Adrenal gland (tissue), 12 donors: ENCODE measurements around the gene NR2F1. TPM values are rescaled to one million over a fixed set of nuclear protein-coding genes. Genes with fewer than 3 reads are reported as not detected.
A peak's percentile ranks its signal among the peaks of the same experiment; 100 is the strongest.

Experiments
- DNase-seq, 7 donors: peaks; one replicate each; pipeline ENCODE4 v3.0.0-alpha.2; 2019 to 2020
- H3K27ac ChIP-seq, 5 donors: fragments of 200-600 bp; sonication (generic) in 4 of 5; 1 replicate in 3 of 5; 2 replicates in 2 of 5; pipeline versions ENCODE4 v1.5.1 to v1.8.0; 2016 to 2020; ENCODE audit warnings: mild to moderate bottlenecking in 1 of 5
- H3K27me3 ChIP-seq: fragments of 200-600 bp; 2 replicates; pipeline ENCODE4 v1.8.0; 2021
- H3K36me3 ChIP-seq, 2 donors: fragments of 200-600 bp; replicated peaks in 1 of 2; 1 replicate in 1 of 2; 2 replicates in 1 of 2; pipeline versions ENCODE4 v1.5.1 to v1.8.0; 2018 to 2022
- H3K4me1 ChIP-seq, 2 donors: fragments of 200-600 bp; replicated peaks in 1 of 2; 1 replicate in 1 of 2; 2 replicates in 1 of 2; pipeline versions ENCODE4 v1.5.1 to v1.8.0; 2018 to 2021
- H3K4me3 ChIP-seq, 4 donors: fragments of 200-600 bp; sonication (generic) in 3 of 4; one replicate each; pipeline ENCODE4 v1.5.1; 2016 to 2018
- H3K9me3 ChIP-seq, 3 donors: fragments of 200-600 bp; sonication (generic) in 1 of 3; replicated peaks in 1 of 3; 1 replicate in 2 of 3; 2 replicates in 1 of 3; pipeline versions ENCODE4 v1.5.1 to v1.8.0; 2016 to 2021
- CTCF ChIP-seq, 6 experiments: fragments of 450-650 bp in 4 of 6; fragments of 200-600 bp in 2 of 6; sonication (generic) in 1 of 6; IDR thresholded peaks; 1 replicate in 5 of 6; 2 replicates in 1 of 6; pipeline versions ENCODE4 v1.5.1 to v1.8.0; 2016 to 2021; ENCODE audit warnings: antibody characterized with exemption in 6 of 6, mild to moderate bottlenecking in 2 of 6, moderate library complexity in 1 of 6
- POLR2A ChIP-seq, 2 donors: fragments of 450-650 bp; IDR thresholded peaks; one replicate each; pipeline ENCODE4 v1.6.1; 2017; ENCODE audit warnings: antibody characterized with exemption in 2 of 2, mild to moderate bottlenecking in 2 of 2, moderate library complexity in 1 of 2
- WGBS, 4 donors: extraction: QIAGEN DNeasy Blood & Tissue Kit in 2 of 4; methylation state at CpG; one replicate each; pipeline versions ENCODE4 v1.1.5 to v1.1.7; 2013 to 2017; 5-methylcytosine and 5-hydroxymethylcytosine counted together
- intact Hi-C, 2 donors: fragments of 100-400 bp; cut with DNase I; formaldehyde crosslinking; loops; one replicate each; pipeline versions ENCODE4 v1.14.1 to v1.15.0; 2022 to 2023
- polyA plus RNA-seq, 3 donors: library from polyadenylated mRNA; stranded (reverse); fragments of 200-250 nt in 2 of 3; fragments of 350-450 nt in 1 of 3; fragmentation: Illumina TruSeq in 1 of 3; extraction: RNeasy Lipid Tissue Mini Kit (QIAGEN cat#74804) in 1 of 3; gene quantifications; one replicate each; pipeline ENCODE4 v1.2.3, GENCODE V29; 2013 to 2014
- total RNA-seq, 9 donors: library from RNA; depleted of rRNA in 4 of 9; stranded (reverse); fragments of >200 nt in 4 of 9; fragments of 120-200 nt in 1 of 9; fragmentation: NEBNext Ultra II Directional in 1 of 9; extraction: Animal tissue kit (Norgen Biotek cat#: 25700) in 1 of 9; gene quantifications; one replicate each; pipeline versions ENCODE4 v1.1.0 to v1.2.4, GENCODE V29; 2013 to 2023
- donor health status: healthy with polysubstance abuse.
- donor health status: Bipolar disorder and iron deficiency.
- donor health status: DM: yes; HTN: yes; CAD: no.
- donor health status: DM: no; HTN: no; CAD: no.
- donor health status: DM: no; HTN: no; CAD: no.
- donor health status: DM: yes; HTN: yes; CAD: no.

Gene NR2F1
- total and polyA plus RNA-seq, 12 donors, result 22.4 to 195 (median 68.2) TPM

GRCh38 chr5:93583768-93584595 lies 960 bp downstream of the NR2F1 start:
- WGBS, 4 donors, result 0 to 3% (median 1%) methylated on average over 21 to 110 of the region's 110 CpGs
- H3K4me1 ChIP-seq, result peaks cover 0 to 21% of the 10 kb centered on the region in 2 donors
- no peaks in the 10 kb centered on the region for H3K36me3 ChIP-seq
- H3K27ac ChIP-seq, result peak overlapping the region; percentile 17 to 93 (median 71)
- H3K27me3 ChIP-seq, result no peaks in the 10 kb centered on the region
- H3K4me3 ChIP-seq, result peak overlapping the region in 2 of 4 donors; percentile 55 to 81
- DNase-seq, result peak; percentile 56 to 68 (median 66)
- no peaks in the 10 kb centered on the region for H3K9me3 ChIP-seq
- intact Hi-C loops, result loop anchor here in 1 of 2 donors (10.0 kb wide), 1 partner anchor 211 kb away; no protein-coding TSS in a partner anchor
- TF ChIP-seq POLR2A (IDR thresholded peaks at IDR 0.05) (peak; percentile 25 to 69), CTCF (IDR thresholded peaks at IDR 0.05) (no peak)

GRCh38 chr5:93584596-93585040 lies 1.6 kb downstream of the NR2F1 start:
- WGBS, 4 donors, result 1 to 3% (median 1%) methylated on average over 14 to 38 of the region's 48 CpGs
- DNase-seq, result peak in 1 of 7 donors; percentile 18
- peak overlapping the region in 2 of 4 donors; percentile 55 to 81 for H3K4me3 ChIP-seq
- H3K27ac ChIP-seq, result peak overlapping the region in 4 of 5 donors; percentile 66 to 93 (median 78)
- TF ChIP-seq CTCF (IDR thresholded peaks at IDR 0.05), result no peak
- TF ChIP-seq POLR2A (IDR thresholded peaks at IDR 0.05), result no peak
- intact Hi-C loops, result loop anchor here in 1 of 2 donors (10.0 kb wide), 1 partner anchor 210 kb away; no protein-coding TSS in a partner anchor
- no peaks in the 10 kb centered on the region for H3K36me3 ChIP-seq
- no peaks in the 10 kb centered on the region for H3K9me3 ChIP-seq
- peaks cover 0 to 16% of the 10 kb centered on the region in 2 donors for H3K4me1 ChIP-seq
- no peaks in the 10 kb centered on the region for H3K27me3 ChIP-seq

GRCh38 chr5:93585041-93585766 lies 2.2 kb downstream of the NR2F1 start:
- TF ChIP-seq CTCF (IDR thresholded peaks at IDR 0.05), result no peak
- no peak for TF ChIP-seq POLR2A (IDR thresholded peaks at IDR 0.05)
- H3K27ac ChIP-seq, result peak overlapping the region in 4 of 5 donors; percentile 68 to 93 (median 78)
- 0 to 2% (median 1%) methylated on average over 26 to 70 of the region's 70 CpGs for WGBS, 4 donors
- peak overlapping the region in 2 of 4 donors; percentile 81 for H3K4me3 ChIP-seq
- H3K9me3 ChIP-seq, result no peaks in the 10 kb centered on the region
- peaks cover 0 to 16% of the 10 kb centered on the region in 2 donors for H3K4me1 ChIP-seq
- no peaks in the 10 kb centered on the region for H3K36me3 ChIP-seq
- intact Hi-C loops, result loop anchor here in 1 of 2 donors (10.0 kb wide), 1 partner anchor 210 kb away; no protein-coding TSS in a partner anchor
- peak in 6 of 7 donors; percentile 51 to 67 (median 55) for DNase-seq
- H3K27me3 ChIP-seq, result no peaks in the 10 kb centered on the region
